Tibial nerve (tissue), 4 donors: Measurements from ENCODE around the gene MYO3B.

Experiments
- EP300 ChIP-seq, 2 donors: sonication (generic); formaldehyde crosslinking; IDR thresholded peaks; one replicate each; pipeline ENCODE4 v1.6.1; 2017; ENCODE audit warnings: antibody characterized with exemption in 2 of 2, mild to moderate bottlenecking in 1 of 2
- POLR2A ChIP-seq, 2 donors: fragments of 450-650 bp; IDR thresholded peaks; one replicate each; pipeline ENCODE4 v1.6.1; 2017; ENCODE audit warnings: antibody characterized with exemption in 2 of 2, mild to moderate bottlenecking in 2 of 2, moderate library complexity in 2 of 2
- TF ChIP-seq, protein P1 (sequence below), 5 experiments: fragments of 200-600 bp in 3 of 5; fragments of 450-650 bp in 2 of 5; sonication (generic) in 3 of 5; IDR thresholded peaks; one replicate each; pipeline ENCODE4 v1.5.1; 2016 to 2019; ENCODE audit warnings: antibody characterized with exemption in 5 of 5, mild to moderate bottlenecking in 3 of 5, moderate library complexity in 2 of 5

DNA sequence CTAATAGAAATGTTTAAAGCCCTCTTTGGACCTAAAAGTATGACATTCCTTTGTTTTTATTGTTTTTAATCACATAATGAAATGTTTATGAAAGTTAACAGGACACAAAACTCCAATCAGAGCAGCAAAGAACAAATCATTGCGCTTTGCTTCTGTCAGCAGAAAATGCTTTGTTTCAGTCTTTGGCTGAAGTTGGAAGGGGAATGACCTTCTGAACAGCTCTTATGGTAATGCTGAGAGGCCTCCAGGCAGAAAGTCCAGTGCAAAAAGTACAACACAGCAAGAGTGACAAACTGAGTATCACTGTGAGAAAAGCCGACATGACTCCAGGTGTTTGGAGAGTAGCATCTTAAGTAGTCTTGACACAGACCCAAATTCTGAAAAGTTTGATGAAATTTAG lies 389.5 kb downstream of the MYO3B start:
- TF ChIP-seq, protein P1, sequence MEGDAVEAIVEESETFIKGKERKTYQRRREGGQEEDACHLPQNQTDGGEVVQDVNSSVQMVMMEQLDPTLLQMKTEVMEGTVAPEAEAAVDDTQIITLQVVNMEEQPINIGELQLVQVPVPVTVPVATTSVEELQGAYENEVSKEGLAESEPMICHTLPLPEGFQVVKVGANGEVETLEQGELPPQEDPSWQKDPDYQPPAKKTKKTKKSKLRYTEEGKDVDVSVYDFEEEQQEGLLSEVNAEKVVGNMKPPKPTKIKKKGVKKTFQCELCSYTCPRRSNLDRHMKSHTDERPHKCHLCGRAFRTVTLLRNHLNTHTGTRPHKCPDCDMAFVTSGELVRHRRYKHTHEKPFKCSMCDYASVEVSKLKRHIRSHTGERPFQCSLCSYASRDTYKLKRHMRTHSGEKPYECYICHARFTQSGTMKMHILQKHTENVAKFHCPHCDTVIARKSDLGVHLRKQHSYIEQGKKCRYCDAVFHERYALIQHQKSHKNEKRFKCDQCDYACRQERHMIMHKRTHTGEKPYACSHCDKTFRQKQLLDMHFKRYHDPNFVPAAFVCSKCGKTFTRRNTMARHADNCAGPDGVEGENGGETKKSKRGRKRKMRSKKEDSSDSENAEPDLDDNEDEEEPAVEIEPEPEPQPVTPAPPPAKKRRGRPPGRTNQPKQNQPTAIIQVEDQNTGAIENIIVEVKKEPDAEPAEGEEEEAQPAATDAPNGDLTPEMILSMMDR (IDR thresholded peaks at IDR 0.05): no peak
- TF ChIP-seq POLR2A (IDR thresholded peaks at IDR 0.05): no peak
- TF ChIP-seq EP300 (IDR thresholded peaks at IDR 0.05): no peak
